SIG-M5 treated with dmso at 0.1 percent for 504 hours (cell line): ENCODE results near the gene ADAMTS17.

Source experiments
- DNase-seq: peaks from one replicate; lab custom pipeline; 2025; ENCODE audit not compliant: unreplicated experiment; lab: John Stamatoyannopoulos, UW

ADAMTS17 gene

DNA sequence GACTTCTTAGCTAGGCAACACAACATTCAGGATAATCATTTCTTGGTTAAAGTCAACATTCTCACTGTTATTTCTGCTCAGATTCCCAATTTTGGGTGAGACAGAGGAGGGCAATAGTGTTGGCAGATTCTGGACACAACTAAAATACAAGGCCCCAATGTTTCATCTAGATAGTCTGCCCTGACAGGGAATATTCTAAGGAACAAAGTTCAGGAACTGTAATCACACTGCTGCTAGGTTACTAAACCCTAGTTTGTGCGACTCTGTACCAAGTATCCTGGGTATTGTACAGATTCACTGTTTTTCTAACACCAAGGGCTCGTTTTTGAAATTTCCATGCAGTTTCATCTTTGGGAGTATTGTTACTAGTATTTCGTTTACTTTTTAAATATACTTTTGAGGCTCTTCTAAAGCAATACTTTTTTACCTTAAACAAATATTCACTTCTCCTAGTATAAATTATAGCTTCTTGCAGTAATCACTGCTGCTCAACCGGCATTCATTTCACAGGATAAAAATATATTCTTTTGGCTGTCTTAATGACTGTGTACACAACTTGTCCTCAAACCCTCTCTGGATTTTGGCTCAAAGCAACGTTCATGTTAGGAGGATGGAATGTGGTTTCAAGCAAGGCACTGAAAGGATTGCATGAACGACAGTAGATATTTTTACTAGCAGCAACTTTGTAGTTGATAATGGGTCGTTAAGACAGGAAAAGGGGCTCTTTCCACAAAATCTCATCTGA is 167.4 kb downstream of the ADAMTS17 start:
- DNase-seq: no peak

DNA sequence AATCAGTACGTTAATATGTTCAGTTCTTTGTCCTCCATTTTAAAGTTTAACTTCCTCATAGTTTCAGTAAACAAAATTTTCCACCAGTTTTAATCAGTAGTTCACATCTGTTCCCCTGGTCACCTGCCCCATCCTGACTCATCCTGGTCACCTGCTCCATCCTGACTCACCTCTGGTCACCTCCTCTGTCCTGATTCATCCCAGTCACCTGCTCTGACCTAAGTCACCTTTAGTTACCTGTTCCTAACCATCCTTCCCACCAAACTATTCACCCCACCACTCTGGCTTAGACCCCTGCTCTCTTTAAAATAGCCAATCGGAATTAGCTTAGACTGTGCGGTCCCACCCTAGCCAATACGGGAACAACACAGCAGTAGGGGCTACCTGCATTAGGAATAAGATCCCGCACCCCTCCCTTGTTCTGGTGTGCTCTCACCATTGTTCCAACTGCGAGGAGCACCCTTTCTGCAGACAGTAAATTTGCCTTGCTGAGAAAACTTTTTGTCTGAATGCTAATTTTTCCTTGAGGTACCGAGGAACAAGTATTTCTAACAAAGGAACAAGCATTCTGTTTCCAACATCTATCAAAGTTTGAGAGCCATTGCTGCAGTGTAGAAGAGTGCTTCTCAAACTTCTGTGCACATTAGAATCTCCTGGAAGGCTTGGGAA is 169.3 kb downstream of the ADAMTS17 start:
- no peak for DNase-seq

DNA sequence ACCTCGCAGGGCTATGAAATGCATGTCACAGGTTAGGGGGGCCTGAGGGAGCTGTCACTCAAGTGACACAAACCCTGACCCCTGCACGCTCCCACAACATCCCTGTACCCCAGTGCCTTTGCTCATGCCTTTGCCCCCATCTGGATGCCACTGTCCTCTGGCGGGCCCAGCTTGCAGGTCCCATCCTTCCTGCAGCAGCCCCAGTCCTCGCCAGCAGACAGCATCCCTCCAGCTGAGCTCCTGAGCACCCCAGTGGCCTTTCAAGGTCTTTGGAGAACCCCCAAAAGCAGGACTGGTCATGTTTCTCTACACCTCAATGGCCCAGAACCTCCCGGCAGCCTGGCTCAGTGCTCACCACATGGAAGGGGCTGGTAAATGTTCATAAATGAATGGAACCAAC is 170.4 kb downstream of the ADAMTS17 start:
- DNase-seq: no peak

DNA sequence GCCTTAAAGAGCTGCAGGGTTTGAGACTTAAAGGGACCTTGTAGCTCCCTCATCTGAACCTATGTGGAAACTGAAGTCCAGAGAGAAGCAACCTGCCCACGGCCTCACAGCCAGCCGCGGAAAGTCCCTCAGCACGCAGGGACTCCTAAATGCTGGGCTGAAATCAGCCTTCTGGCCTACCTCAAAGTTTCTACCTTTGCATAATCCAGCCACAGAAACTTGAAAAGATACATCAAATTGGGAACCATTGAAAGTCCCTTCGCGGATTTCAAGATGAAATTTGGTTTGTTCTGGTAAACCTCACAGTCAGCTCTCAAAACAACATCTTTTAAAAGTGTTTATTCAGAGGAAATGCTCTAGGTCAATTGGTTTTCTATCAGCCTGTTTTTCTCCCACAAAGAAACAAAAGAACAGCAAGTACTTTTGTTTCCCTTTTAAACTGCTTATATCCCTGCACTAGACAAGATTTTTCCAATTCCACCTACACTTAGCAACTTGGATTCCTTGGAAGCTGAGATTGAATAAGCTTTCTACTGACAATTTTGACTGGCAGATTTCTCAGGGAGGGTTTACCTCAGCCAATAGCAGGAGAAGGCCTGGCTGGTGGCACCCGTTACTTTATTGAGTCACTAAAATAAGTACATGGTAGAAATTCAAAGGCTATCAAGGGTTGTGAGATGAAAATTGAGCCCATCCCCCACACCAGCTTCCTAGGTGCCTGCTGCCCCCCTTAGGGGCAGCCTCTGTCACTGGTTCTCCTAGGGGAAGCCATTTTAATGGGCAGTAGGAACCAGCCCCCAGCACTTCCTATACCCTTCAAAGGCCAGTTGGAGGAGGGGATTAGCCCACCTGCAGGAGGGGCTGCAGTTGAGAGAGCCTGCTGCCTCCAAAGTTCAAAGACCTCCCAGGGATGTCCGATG is 171.2 kb downstream of the ADAMTS17 start:
- DNase-seq: no peak

DNA sequence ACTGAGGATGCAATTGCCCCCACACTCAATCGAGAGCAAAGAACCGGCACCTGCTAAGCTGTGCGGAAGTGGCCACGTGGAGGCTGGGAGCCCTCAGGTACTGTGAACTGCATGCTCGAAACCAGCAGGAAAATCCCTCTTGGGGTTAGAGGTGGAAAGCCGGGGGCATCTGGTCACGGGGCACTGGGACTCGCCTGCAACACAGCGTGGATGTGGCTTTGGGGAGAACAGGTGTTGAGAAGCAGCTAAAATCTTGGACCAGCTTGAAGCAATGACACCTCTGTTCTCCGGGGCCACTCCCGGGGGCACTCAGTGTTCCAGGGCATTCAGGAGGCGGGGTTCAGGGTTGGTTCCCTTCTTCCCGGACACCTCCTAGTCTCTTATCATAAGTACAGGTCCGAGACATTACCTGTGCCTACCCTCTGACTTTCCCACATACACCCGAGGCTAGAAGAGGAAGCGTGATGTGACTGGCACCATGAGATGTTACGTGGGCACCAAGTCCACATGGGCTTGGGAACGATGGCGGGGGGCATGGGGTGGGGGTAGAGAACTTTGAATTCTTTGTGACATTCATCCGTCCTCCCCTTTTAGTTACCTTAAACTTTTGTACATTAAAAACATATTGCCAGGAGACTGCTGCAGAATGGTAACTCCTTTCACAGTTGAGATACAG is 172.0 kb downstream of the ADAMTS17 start:
- DNase-seq: no peak

DNA sequence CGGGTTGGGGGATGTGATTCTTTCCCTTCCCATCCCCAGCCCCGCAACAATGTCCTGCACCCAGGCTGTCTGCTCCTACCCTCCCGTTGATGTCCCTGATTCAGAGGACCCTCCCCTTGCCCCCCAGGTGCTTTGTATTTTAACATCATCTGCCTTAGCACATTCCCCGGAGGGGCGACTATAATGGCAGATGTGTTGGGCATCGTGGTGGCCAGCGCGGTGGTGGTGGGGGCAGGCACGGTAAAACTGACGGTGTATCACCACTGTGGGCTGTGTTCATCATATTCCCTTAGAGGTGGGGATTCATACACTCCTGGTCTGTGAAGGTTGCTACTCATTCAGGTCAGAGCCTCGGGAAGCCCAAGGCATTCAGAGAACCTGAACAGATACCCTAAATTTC is 173.0 kb downstream of the ADAMTS17 start:
- DNase-seq: no peak

DNA sequence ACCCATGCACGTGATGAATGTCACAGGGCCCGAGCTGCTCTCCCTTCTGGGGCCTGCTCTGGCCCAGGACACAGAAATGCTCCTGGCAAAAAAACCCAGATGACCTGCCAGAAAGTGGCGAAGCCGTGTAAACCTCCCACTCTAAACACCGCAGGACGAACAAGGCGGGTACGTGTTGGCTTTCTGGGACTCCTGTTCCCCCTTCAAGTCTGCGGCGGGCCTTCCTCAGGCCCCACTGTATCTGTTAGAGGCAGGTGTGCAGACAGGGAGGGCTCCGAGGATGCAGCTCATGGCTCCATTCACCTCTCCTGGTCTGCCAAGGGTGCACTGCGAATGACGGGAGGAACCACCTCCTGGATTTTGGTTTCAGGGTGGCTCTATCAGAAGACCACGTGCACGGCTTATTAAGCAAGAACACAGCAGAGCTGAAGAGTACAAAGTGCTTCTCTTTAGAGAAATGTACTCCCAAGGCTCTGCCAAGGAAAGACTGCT is 173.8 kb downstream of the ADAMTS17 start:
- no peak for DNase-seq

DNA sequence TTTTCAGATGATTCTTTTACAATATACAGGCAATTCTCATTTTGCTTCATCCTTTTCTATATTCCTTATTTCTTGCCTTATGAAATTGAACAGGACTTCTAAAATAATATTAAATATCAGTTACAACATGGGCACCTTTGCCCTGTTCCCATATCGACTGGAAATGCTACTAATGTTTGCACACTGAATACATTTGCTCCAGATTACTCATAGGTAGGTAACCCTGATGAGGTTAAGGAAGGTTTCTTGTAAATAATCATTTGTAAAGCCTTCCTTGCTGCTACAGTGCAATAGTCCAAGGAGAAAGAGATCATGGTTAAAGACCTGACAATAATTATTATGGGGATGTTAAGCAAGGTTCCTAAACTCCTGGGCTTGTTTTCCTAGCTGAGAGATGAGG is 175.5 kb downstream of the ADAMTS17 start:
- DNase-seq: no peak

DNA sequence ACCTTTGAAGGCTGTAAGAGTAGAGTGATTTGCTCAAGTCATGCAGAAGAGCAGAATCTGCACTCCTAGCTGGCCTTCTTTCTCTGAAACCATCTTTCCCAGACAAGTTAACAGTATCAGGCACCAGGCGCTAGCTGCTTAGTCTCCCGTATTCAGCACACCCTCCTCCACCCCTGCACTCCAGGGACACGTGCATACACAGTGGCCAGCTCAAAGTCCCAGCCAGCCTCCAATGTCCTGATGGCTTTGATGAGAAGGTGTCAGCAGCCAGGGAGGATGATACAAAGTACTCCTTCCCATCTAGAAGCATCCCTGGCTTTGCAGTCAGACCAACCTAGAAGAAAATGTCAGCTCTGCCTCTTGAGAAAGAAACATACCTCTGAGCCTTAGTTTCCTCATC is 177.8 kb downstream of the ADAMTS17 start:
- no peak for DNase-seq

DNA sequence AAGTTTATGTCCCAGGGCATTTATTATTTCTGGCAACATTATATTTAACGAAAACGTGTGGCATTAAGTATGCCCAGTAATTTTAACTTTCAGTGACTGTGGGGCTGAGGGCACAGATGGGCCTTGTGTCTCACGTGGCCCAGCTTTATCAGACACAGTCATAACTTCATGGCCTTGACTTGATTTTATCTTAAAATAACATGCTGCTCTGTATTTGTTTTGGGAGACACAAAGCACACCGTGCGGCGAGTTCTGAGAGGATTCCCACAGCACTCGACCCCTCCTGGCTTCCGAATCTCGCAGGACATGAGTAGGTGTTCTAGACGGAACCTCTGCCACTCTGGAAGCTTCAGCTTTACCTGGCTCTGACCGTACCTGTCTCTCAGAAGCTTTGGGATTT is 180.8 kb downstream of the ADAMTS17 start:
- DNase-seq: no peak

DNA sequence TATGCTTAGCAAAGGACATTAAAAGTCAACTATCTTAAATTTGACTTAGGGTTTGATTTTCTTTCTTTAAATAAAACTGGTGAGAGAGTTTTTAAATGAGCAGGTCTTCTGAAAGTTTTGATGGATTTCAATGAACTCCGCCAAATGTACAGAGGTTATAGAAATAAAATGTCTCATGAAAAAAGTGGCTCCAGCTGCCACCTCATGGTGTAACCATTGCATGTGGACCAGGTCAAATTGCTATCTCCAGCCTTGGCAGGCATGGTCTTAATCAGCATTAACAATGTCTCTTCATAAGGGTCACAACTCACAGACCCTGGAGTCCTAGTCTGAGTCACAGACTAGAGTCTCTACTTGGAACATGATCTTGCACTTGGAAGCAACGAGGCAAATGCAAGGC is 182.3 kb downstream of the ADAMTS17 start:
- DNase-seq: no peak

DNA sequence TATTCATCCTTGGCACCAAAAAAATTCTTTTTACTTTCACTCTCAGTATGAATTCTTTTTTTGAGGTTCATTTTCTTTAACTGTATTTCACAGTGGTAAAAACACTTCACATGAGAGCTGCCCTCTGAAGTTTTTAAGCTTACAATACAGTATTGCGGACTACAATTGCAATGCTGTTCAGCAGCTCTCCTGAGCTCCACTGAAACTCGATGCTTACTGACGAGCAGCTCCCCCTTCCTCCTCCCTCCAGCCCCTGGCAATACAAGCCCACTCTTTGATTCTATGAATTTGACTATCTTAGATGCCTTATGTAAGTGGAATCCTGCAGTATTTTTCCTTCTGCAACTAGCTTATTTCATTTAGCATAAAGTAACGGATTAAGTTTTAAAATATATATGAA is 183.4 kb downstream of the ADAMTS17 start:
- no peak for DNase-seq

DNA sequence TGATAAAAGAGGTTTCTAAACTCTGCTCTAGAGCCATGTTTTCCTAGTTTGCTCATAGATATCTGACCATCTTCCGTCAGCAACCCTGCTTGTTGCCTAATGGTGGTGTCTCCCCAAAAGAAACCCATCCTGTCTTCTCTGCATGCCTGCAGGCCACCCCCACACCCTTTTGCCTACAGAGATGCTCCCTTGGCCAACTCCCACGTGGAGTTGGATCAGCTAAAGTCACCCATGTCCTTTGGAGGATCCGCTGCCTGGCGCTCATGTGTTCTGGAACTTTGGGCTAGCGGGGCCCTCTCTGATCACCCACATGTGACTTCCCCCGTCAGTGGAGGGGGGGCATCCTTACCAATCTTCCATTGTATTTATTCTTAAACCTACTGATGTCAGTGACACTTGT is 185.6 kb downstream of the ADAMTS17 start:
- DNase-seq: no peak

DNA sequence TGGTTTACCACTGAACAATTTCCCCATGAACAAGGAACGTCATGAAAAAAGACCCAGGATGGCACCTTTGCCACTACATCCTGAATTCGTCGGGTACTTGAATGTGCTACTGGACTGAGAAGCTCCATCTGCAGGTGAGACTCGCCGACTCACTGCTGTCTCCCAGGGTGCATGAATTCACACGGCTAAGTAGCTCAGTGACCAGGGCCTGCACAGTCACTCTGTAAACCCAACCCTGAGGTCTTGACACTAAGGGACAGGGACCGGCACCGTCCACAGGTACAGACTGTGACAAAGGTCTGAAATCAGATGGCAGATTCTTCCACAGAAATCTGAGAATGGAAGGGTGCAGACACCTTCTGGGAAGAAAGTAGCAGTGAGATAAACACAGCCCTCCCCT is 187.4 kb downstream of the ADAMTS17 start:
- no peak for DNase-seq

DNA sequence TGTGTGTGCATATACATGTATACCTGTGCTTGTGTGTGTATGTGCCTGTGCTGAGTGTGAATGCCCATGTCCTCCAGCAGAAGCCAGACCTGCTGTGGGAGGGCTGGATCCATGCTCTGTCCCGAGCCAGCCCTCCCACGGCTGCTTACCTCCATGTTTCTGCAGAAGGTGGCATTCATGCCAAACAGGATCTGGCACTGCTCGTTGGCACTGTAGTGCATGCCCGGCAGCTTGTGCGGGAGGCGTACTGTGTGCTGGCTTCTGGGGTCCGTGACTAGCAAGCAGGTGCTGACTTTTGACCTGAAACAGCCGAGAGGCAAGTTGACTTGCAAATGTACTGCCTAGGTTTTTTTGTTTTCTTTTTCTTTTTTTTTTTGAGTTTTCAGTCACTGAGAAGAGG is 189.3 kb downstream of the ADAMTS17 start:
- DNase-seq: no peak

DNA sequence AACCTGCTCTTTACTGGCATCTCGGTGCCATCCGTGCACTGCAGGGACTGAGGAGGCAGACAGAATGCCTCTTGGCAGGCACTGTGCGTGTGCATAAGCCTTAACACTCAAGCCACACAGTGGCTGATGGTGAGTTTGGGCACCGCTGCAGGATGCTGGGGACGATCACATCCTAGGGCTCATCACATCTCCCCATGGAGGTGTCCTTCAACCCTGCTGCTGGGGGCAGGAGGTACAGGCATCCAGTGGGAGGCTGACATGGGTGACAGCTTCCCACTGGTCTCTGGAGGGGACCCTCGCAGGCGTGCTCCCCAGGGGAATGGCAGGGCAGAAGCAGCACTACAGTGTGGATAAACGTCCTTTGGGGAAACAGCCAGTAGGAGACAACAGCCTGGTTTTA is 190.9 kb downstream of the ADAMTS17 start:
- DNase-seq: no peak

DNA sequence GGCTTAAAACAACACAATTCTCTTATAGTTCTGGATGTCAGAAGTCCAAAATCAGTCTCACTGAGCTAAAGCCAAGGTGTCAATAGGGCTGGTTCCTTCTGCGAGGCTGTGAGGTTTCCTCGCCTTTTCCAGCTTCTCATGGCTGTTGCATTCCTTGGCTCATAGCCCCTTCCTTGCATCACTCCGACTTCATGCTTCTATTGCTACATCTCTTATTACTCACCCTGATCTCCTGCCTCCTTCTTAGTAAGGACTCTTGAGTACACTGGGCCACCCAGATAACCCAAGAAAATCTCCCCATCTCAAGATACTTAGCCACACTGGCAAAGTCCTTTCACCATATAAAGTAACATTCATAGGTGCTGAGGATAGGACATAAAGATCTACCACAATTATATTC is 193.9 kb downstream of the ADAMTS17 start:
- DNase-seq: no peak

DNA sequence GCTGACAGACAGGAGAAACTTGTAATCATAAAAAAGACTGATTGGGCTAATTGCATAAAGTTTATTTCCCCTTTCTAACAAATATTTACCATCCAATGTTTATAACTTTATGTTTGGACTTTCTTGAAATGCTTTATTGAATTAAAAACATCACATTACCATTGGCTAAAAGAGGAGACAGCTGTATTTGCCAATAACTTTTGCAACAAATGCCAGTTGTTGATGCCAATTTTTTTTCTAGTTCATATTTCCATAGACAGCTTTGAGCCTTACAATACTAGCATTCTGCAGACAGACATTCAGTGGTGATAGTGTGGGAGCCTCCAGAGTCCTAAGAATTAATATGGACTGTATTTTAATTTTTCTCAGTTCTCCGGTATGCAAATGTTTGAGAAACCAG is 198.4 kb downstream of the ADAMTS17 start:
- no peak for DNase-seq

DNA sequence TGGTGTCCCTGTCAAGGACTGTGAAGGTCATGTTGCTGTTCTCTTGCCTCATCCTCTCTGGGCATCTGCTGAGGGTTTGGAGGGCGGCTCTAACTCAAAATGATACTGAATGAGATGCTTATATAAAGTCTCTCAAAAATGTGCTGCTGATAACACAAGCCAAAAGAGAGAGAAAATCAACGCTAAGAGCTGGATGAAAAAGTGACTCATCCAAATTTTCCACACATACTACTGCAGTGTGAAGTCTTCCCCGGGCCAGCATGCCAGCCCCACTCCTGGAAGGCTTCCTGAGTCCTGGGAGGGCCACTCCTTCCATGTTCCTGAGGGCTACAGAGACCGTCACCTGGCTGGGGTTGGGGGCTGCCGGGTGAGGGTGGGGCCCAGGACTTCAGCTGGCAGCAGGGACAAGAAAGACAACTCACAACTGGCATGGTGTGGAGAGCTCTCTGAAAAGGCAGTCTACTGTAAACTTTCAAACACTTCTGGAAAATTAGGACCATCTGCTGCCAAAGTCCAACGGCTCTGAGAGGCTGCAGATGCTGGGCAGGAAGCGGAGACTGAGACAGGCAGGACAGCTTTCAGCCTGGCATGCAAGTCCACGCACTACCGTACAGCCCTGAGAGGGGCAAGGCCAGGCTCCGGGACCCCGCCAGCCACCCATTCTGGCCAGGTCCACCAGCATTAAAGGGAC is 200.3 kb downstream of the ADAMTS17 start:
- no peak for DNase-seq

DNA sequence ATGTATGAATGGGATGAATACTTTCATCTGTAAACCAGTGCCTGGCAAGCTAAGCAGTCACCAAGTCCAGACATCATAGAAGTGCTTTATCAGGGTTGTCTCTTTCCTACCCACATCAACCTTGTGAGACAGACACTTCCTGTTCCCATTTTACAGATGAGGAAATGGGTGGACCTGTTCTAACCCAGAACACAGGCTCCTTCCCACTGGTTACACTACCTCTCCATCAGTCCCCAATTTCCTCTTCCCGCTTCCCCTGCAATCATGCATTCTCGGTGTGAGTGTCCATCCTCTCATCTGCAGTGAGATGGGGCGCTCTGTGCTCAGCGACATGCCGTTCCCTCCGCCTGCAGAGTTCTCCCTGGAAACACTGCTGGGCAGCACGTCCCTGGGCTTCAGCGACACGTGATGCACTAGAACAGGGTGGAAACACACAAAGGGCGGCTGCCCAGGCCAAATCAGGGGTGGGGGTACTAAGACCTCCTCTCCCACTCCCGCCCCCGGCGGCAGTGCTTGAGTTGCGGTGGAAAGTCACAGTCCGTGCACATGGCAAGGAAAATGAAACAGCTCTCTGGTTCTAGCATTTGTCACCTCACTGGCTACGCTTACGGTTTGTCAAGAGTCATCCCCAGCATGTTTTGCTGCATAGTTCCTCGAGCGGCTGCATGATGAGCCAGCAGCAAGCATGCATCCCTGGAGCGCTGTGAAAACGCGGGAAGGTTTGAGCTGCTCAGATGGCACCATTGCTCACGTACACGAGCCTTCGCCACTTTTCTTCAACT is 201.1 kb downstream of the ADAMTS17 start:
- DNase-seq: no peak
